ENCODE data around the gene UBN1.

The UBN1 gene

DNA sequence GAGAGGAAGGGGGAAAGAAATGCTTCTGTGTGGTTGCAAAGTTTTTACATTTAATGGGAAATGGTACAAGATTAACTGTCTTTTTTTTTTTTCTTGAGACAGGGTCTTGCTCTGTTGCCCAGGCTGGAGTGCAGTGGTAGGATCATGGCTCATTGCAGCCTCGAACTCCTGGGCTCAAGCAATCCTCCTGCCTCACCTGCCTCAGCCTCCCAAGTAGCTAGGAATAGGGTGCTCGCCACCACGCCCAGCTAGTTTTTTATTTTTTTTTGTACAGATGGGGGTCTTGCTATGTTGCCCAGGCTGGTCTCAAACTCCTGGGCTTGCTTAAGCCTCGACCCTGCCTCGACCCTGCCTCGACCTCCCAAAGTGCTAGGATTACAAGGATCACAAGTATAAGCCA, 41.0 kb upstream of the UBN1 start:
- TF ChIP-seq FOXP2 (optimal IDR thresholded peaks at IDR 0.05; ENCODE audit: borderline replicate concordance, extremely low read depth, extremely low read length, insufficient read depth) = no peak

DNA sequence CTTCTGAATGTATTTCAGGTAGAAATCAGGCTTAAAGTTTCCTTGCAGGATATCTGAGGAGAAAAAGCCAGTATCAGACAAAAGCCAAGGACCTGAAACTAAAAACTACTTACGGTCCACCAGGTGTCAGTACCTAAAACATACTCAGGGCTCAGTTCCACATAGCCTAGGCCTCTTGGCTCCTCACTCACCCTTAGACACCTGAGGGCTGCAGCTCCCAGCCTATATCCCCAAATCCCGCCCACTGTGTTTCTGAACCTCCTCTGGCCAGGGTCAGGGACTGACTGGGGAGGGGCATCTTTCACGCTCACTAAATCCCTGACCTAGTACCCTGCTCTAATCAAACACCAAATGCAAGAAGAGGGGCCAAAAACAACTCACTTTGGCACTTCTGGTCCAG, 36.0 kb upstream of the UBN1 start:
- TF ChIP-seq TAF1 (IDR thresholded peaks at IDR 0.05; ENCODE audit: borderline replicate concordance, insufficient read depth, low read length) (no peak), SIN3A (IDR thresholded peaks at IDR 0.05; ENCODE audit: borderline replicate concordance, insufficient read depth, low read length) (no peak), FOXP2 (optimal IDR thresholded peaks at IDR 0.05; ENCODE audit: borderline replicate concordance, extremely low read depth, extremely low read length, insufficient read depth) (no peak), POLR2AphosphoS5 (IDR thresholded peaks at IDR 0.05; ENCODE audit: low read depth, low read length) (no peak)
- TF ChIP-seq, protein P1, sequence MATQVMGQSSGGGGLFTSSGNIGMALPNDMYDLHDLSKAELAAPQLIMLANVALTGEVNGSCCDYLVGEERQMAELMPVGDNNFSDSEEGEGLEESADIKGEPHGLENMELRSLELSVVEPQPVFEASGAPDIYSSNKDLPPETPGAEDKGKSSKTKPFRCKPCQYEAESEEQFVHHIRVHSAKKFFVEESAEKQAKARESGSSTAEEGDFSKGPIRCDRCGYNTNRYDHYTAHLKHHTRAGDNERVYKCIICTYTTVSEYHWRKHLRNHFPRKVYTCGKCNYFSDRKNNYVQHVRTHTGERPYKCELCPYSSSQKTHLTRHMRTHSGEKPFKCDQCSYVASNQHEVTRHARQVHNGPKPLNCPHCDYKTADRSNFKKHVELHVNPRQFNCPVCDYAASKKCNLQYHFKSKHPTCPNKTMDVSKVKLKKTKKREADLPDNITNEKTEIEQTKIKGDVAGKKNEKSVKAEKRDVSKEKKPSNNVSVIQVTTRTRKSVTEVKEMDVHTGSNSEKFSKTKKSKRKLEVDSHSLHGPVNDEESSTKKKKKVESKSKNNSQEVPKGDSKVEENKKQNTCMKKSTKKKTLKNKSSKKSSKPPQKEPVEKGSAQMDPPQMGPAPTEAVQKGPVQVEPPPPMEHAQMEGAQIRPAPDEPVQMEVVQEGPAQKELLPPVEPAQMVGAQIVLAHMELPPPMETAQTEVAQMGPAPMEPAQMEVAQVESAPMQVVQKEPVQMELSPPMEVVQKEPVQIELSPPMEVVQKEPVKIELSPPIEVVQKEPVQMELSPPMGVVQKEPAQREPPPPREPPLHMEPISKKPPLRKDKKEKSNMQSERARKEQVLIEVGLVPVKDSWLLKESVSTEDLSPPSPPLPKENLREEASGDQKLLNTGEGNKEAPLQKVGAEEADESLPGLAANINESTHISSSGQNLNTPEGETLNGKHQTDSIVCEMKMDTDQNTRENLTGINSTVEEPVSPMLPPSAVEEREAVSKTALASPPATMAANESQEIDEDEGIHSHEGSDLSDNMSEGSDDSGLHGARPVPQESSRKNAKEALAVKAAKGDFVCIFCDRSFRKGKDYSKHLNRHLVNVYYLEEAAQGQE (IDR thresholded peaks at IDR 0.05; ENCODE audit: insufficient read depth in 1 of 2, low read depth in 2 of 2, low read length in 2 of 2) = no peak

DNA sequence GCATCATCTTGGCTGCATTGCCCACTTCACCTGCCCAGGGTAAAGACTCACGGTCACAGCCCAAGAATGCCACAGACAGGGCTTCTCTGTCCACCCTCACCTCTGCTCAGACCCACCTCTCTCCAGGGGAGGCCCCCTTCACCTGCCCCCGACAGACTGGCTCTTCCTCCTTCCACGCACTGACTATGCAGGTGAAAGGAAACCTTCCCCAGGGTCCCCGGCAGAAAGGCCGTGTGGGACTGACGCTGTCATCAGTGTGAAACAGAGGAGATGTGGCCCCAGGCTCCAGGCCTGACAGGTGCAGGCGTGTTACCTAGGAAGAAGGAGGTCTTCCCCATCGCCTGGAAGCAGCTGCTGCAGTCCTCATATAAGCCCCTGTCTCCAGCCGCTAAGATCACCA, 35.5 kb upstream of the UBN1 start:
- TF ChIP-seq POLR2AphosphoS5 (IDR thresholded peaks at IDR 0.05; ENCODE audit: low read depth, low read length) = no peak
- TF ChIP-seq SIN3A (IDR thresholded peaks at IDR 0.05; ENCODE audit: borderline replicate concordance, insufficient read depth, low read length) = no peak
- TF ChIP-seq TAF1 (IDR thresholded peaks at IDR 0.05; ENCODE audit: borderline replicate concordance, insufficient read depth, low read length) = no peak
- TF ChIP-seq, protein P1 (IDR thresholded peaks at IDR 0.05; ENCODE audit: insufficient read depth in 1 of 2, low read depth in 2 of 2, low read length in 2 of 2) = no peak
- TF ChIP-seq FOXP2 (optimal IDR thresholded peaks at IDR 0.05; ENCODE audit: borderline replicate concordance, extremely low read depth, extremely low read length, insufficient read depth) = no peak

DNA sequence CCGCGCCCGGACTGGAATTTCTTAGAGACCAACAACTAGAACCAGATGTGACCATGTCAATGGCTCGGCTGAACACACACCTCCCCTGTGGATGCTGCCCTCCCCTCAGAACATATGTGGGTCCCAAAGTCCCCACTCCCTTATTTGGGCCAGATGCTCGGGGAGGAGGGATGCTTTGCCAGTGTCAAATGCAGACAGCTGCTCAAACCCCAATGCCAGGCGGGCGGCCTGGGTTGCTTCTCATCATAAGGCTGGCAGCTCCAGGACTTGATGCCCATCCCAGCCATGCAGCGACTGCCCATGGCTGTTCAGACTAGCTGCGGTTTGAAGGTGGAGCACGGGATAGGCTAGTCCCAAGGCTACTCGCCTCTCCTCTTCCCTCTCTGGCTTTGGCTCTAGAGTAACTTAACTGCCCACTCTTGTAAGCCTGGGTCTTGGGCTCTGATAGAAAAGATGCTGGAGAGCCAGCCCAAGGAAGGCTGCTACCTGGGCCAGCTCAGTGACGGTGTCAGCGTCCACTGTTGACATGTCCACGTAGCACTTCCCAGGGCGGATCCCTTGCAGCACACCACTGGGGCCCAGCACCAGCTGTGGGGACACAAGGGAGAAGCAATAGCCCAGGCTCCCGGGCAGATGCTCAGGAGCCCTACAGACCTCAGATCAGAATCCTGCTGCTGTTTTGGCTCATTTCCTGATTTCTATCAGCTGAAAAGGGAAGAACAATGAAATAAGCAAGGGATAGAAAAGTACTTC, 33.9 kb upstream of the UBN1 start:
- TF ChIP-seq, protein P1 (IDR thresholded peaks at IDR 0.05; ENCODE audit: insufficient read depth in 1 of 2, low read depth in 2 of 2, low read length in 2 of 2) = no peak
- TF ChIP-seq SIN3A (IDR thresholded peaks at IDR 0.05; ENCODE audit: borderline replicate concordance, insufficient read depth, low read length) = no peak
- TF ChIP-seq TAF1 (IDR thresholded peaks at IDR 0.05; ENCODE audit: borderline replicate concordance, insufficient read depth, low read length) = no peak
- TF ChIP-seq FOXP2 (optimal IDR thresholded peaks at IDR 0.05; ENCODE audit: borderline replicate concordance, extremely low read depth, extremely low read length, insufficient read depth) = no peak
- TF ChIP-seq POLR2AphosphoS5 (IDR thresholded peaks at IDR 0.05; ENCODE audit: low read depth, low read length) = no peak

DNA sequence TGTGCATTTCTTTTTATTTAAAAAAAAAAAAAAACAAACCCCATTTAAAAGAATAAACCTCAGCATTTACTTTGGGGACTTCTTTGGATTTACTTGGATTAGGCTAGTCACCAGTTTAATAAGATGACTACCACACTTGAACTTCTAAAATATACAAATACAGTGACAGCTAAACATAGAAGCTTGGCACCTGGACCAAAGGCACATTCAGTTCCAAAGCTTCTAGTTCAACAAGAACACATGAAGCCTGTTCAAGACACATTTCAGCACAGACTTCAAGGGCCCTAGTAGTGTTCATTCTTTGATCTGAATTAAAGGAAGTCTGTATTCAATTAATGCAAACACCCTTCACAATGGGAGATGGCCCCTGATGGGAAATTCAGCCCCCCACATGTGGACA, 33.2 kb upstream of the UBN1 start:
- TF ChIP-seq POLR2AphosphoS5 (IDR thresholded peaks at IDR 0.05; ENCODE audit: low read depth, low read length) (no peak), TAF1 (IDR thresholded peaks at IDR 0.05; ENCODE audit: borderline replicate concordance, insufficient read depth, low read length) (no peak), FOXP2 (optimal IDR thresholded peaks at IDR 0.05; ENCODE audit: borderline replicate concordance, extremely low read depth, extremely low read length, insufficient read depth) (no peak), SIN3A (IDR thresholded peaks at IDR 0.05; ENCODE audit: borderline replicate concordance, insufficient read depth, low read length) (no peak)
- TF ChIP-seq, protein P1 (IDR thresholded peaks at IDR 0.05; ENCODE audit: insufficient read depth in 1 of 2, low read depth in 2 of 2, low read length in 2 of 2) = no peak

Data from PFSK-1 (cell line).